Activated CD4-positive, alpha-beta T cell treated with anti-CD3 and anti-CD28 coated beads, Interleukin-2, amount 10 ng/mL, durations not matched to agents 7 days and 5 days (primary cell): ENCODE results near the gene DOCK10. TPM values are rescaled to one million over a fixed set of nuclear protein-coding genes. Genes with fewer than 3 reads are reported as not detected.
A peak's percentile ranks its signal among the peaks of the same experiment; 100 is the strongest.

ENCODE experiments used
- CTCF ChIA-PET: fragments of 350-600 bp; sonication (Branson Sonifier 250); formaldehyde crosslinking; loops from one replicate; lab custom pipeline; 2021; ENCODE audit warnings: antibody characterized with exemption; lab: Charles Lee
- POLR2A ChIA-PET: fragments of 350-600 bp; sonication (Branson Sonifier 250); formaldehyde crosslinking; loops from one replicate; lab custom pipeline; 2021; ENCODE audit warnings: antibody characterized with exemption; lab: Charles Lee
- DNase-seq: peaks from one replicate; pipeline ENCODE4 v3.0.0-alpha.2; 2020
- H3K27ac Mint-ChIP-seq: one replicate; pipeline ENCODE4 v1.8.0; 2021; ENCODE audit warnings: mild to moderate bottlenecking, moderate library complexity, mixed read lengths
- H3K27me3 Mint-ChIP-seq: one replicate; pipeline ENCODE4 v1.8.0; 2021; ENCODE audit warnings: mixed read lengths
- H3K36me3 Mint-ChIP-seq: one replicate; pipeline ENCODE4 v1.8.0; 2021; ENCODE audit warnings: low read depth, mixed read lengths
- H3K4me1 Mint-ChIP-seq: one replicate; pipeline ENCODE4 v1.8.0; 2021; ENCODE audit warnings: mixed read lengths
- H3K4me3 Mint-ChIP-seq: one replicate; pipeline ENCODE4 v1.8.0; 2021; ENCODE audit warnings: mild to moderate bottlenecking, moderate library complexity, mixed read lengths
- H3K9me3 Mint-ChIP-seq: one replicate; pipeline ENCODE4 v1.8.0; 2021; ENCODE audit warnings: mixed read lengths
- total RNA-seq, 2 experiments: library from RNA; stranded (reverse); gene quantifications; one replicate each; pipeline ENCODE4 v1.2.3, GENCODE V29; 2021

The DOCK10 gene
- total RNA-seq, 2 experiments from 2014 or later, result 269 to 281 TPM

DNA sequence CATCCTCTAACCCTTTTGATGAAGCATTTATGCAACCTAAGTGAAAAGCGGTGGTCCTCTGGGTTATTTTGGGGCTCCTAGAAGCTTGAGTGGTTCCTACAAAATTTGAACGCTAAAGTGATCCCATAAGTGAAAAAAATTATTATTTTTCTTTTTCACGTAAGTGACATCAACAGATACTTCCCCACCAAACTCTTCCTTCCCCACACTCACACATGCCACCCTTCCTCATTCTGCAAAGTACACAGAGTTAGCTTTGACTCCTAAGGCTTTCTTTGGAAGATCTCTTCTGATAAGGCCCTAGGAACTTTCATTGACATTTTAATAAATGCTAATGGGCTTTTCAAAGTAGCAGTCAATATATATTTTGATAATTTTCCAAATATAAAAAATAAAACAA lies 109.7 kb downstream of the DOCK10 start:
- Mint-ChIP-seq H3K27ac (peak overlapping the region; percentile 81), H3K36me3 (peaks cover 84% of the 10 kb centered on the region), H3K4me3 (no peak overlapping the region), H3K4me1 (peaks cover 93% of the 10 kb centered on the region), H3K9me3 (peaks cover 3% of the 10 kb centered on the region), H3K27me3 (no peaks in the 10 kb centered on the region)
- no peak for DNase-seq
- ChIA-PET CTCF (interaction anchor here (1.1 to 2.0 kb wide), 4 partner anchors 9 to 25 kb away, joined by 3 to 5 read pairs (median 4); no protein-coding TSS in a partner anchor), POLR2A (no interaction called here)

DNA sequence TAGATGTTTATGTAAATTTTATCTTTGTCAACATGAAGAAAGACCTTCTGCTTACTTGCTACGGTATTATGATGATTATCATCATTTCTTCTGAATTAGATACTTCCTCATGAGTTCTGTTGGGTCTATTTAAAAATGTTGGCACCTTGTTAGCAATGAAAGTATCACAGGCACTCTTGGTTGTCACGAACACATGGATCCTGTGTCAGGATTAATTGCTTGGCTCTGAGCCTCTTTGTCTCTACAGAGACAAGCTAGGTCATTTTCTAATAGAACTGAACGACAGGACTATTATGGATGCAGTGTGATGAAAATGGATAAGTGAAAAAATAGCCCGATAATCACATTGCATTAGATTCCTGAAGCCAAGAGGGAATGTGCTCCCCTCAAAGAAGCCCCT lies 110.3 kb downstream of the DOCK10 start:
- H3K27ac Mint-ChIP-seq, result peak overlapping the region; percentile 89
- H3K4me3 Mint-ChIP-seq, result peak overlapping the region; percentile 1
- H3K27me3 Mint-ChIP-seq, result no peaks in the 10 kb centered on the region
- peaks cover 3% of the 10 kb centered on the region for H3K9me3 Mint-ChIP-seq
- CTCF ChIA-PET, result interaction anchor here (2.0 kb wide), 2 partner anchors 11 to 14 kb away, joined by 4 to 5 read pairs; no protein-coding TSS in a partner anchor
- DNase-seq, result no peak
- POLR2A ChIA-PET, result no interaction called here
- H3K36me3 Mint-ChIP-seq, result peaks cover 86% of the 10 kb centered on the region
- peaks cover 93% of the 10 kb centered on the region for H3K4me1 Mint-ChIP-seq

GRCh38 chr2:224930990-224931389 lies 111.3 kb downstream of the DOCK10 start:
- DNase-seq, result peak; percentile 14
- no peaks in the 10 kb centered on the region for H3K27me3 Mint-ChIP-seq
- ChIA-PET CTCF (interaction anchor here (0.6 to 0.9 kb wide), 3 partner anchors 9 to 109 kb away, joined by 3 read pairs; no protein-coding TSS in a partner anchor), POLR2A (interaction anchor here (1.5 kb wide), 1 partner anchor 11 kb away, joined by 3 read pairs; no protein-coding TSS in a partner anchor)
- peaks cover 91% of the 10 kb centered on the region for H3K36me3 Mint-ChIP-seq
- H3K4me1 Mint-ChIP-seq, result peaks cover 96% of the 10 kb centered on the region
- peak overlapping the region; percentile 89 for H3K27ac Mint-ChIP-seq
- peak overlapping the region; percentile 66 for H3K4me3 Mint-ChIP-seq
- peaks cover 3% of the 10 kb centered on the region for H3K9me3 Mint-ChIP-seq

DNA sequence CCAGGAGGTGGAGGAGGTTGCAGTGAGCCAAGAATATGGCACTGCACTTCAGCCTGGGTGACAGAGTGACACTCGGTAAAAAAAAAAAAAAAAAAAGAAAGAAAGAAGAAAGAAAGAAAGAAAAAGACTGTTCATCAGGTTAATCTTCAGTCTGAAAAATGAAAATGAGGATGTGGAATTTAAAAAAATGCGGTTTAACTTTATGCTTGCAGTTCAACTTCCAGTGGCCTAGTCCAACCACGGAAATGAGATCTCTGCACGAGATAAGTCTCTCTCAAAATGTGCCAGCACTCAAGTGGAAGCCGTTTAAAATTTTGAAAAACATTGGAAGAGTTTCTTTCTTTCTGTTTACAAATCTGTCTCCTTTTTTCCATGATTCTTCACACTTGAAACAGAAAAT lies 112.1 kb downstream of the DOCK10 start:
- Mint-ChIP-seq H3K36me3 (peaks cover 96% of the 10 kb centered on the region), H3K9me3 (peaks cover 3% of the 10 kb centered on the region), H3K27ac (peak overlapping the region; percentile 89), H3K27me3 (no peaks in the 10 kb centered on the region), H3K4me3 (peak overlapping the region; percentile 66), H3K4me1 (peaks cover 98% of the 10 kb centered on the region)
- DNase-seq, result peak; percentile 75
- POLR2A ChIA-PET, result interaction anchor here (1.5 kb wide), 1 partner anchor 12 kb away, joined by 3 read pairs; no protein-coding TSS in a partner anchor
- CTCF ChIA-PET, result interaction anchor here (0.7 kb wide), 1 partner anchor 1122 kb away, joined by 3 read pairs; no protein-coding TSS in a partner anchor

DNA sequence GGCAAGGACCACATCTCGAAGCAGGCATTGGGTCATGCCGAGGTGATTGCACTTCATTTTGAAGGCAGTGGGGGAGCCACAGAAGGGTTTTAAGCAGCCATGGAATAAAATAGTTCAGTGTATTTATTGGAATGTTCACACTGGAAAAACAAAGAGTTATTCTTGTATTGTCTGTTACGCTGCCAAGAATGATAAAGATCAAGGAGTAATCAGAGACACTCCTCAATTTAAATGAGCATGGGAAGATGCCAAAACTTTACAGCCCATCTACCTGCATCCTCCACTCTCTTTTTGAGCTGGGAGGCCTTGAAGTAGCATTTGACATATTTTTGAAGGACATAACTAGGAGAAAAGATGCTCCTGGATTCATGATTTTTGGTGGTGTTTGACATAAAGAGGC lies 112.8 kb downstream of the DOCK10 start:
- Mint-ChIP-seq H3K4me1 (peaks cover 98% of the 10 kb centered on the region), H3K27ac (peak overlapping the region; percentile 89), H3K4me3 (peak overlapping the region; percentile 66), H3K27me3 (no peaks in the 10 kb centered on the region), H3K9me3 (peaks cover 3% of the 10 kb centered on the region), H3K36me3 (peaks cover 95% of the 10 kb centered on the region)
- CTCF ChIA-PET, result interaction anchor here (0.7 to 1.5 kb wide), 2 partner anchors 55 to 1121 kb away, joined by 3 to 5 read pairs; no protein-coding TSS in a partner anchor
- POLR2A ChIA-PET, result no interaction called here
- no peak for DNase-seq

- peak; percentile 81 for DNase-seq
- peak overlapping the region; percentile 89 for H3K27ac Mint-ChIP-seq
- peaks cover 3% of the 10 kb centered on the region for H3K9me3 Mint-ChIP-seq
- no peaks in the 10 kb centered on the region for H3K27me3 Mint-ChIP-seq
- POLR2A ChIA-PET, result interaction anchor here (1.0 to 1.5 kb wide), 3 partner anchors 11 to 20 kb away, joined by 3 to 5 read pairs (median 3); no protein-coding TSS in a partner anchor
- H3K4me3 Mint-ChIP-seq, result peak overlapping the region; percentile 60
- CTCF ChIA-PET, result interaction anchor here (0.5 to 2.8 kb wide), 15 partner anchors 9 to 979 kb away, joined by 3 to 25 read pairs (median 4); partner anchors contain the start of gene DOCK10
- peaks cover 95% of the 10 kb centered on the region for H3K36me3 Mint-ChIP-seq
- H3K4me1 Mint-ChIP-seq, result peaks cover 97% of the 10 kb centered on the region
These were observed 114.6 kb downstream of the DOCK10 start for GRCh38 chr2:224927646-224928173.

- ChIA-PET CTCF (interaction anchor here (0.7 to 2.8 kb wide), 11 partner anchors 10 to 978 kb away, joined by 3 to 25 read pairs (median 5); partner anchors contain the start of gene DOCK10), POLR2A (interaction anchor here (1.3 to 1.5 kb wide), 2 partner anchors 11 to 20 kb away, joined by 3 to 5 read pairs; no protein-coding TSS in a partner anchor)
- H3K27me3 Mint-ChIP-seq, result no peaks in the 10 kb centered on the region
- H3K36me3 Mint-ChIP-seq, result peaks cover 94% of the 10 kb centered on the region
- H3K4me3 Mint-ChIP-seq, result peak overlapping the region; percentile 60
- peak overlapping the region; percentile 89 for H3K27ac Mint-ChIP-seq
- H3K9me3 Mint-ChIP-seq, result peaks cover 3% of the 10 kb centered on the region
- no peak for DNase-seq
- H3K4me1 Mint-ChIP-seq, result peaks cover 97% of the 10 kb centered on the region
These were observed 115.3 kb downstream of the DOCK10 start for GRCh38 chr2:224927011-224927410.

- DNase-seq, result no peak
- Mint-ChIP-seq H3K4me3 (peak overlapping the region; percentile 15), H3K36me3 (peaks cover 82% of the 10 kb centered on the region), H3K27me3 (no peaks in the 10 kb centered on the region), H3K4me1 (peaks cover 91% of the 10 kb centered on the region), H3K9me3 (peaks cover 3% of the 10 kb centered on the region), H3K27ac (peak overlapping the region; percentile 89)
- POLR2A ChIA-PET, result interaction anchor here (0.7 kb wide), 1 partner anchor 115 kb away, joined by 4 read pairs; no protein-coding TSS in a partner anchor
- CTCF ChIA-PET, result interaction anchor here (0.7 kb wide), 1 partner anchor 13 kb away, joined by 3 read pairs; no protein-coding TSS in a partner anchor
These were observed 116.5 kb downstream of the DOCK10 start for GRCh38 chr2:224925810-224926100.

DNA sequence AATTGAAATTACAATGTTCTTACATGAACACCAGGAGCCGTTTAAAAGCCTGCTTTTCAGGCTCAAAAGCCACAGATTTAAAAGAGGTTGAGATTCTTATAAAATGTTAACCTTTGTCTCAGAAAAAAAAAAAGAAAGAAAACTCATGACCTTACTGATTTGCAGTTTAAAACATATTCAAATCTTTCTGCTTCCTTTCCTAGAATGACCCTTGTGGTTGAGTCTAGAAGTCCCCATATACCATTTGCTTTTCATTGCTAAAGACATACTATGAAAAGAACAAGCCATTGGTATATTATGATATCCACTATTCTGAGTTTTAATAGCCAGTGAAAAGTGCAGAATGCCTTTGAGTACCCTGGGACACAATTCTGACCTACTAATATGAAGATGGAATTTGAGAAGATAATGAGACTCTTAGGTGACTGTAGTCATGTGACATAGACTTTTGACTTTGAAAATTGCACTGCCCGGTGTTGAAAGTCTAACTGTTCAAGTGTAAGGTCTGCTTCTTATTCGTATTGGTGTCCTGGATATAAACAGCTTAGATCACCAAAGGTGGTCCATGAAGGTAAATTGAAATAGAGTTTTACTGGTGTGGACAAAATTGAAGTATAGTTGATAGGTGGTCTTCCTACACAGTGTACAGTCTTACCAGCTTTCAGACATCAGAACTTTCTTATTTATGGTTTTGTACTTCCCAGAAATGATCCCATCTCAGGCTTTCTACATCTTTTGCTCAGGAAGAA lies 117.0 kb downstream of the DOCK10 start:
- H3K36me3 Mint-ChIP-seq, result peaks cover 76% of the 10 kb centered on the region
- DNase-seq, result no peak
- H3K9me3 Mint-ChIP-seq, result peaks cover 3% of the 10 kb centered on the region
- CTCF ChIA-PET, result interaction anchor here (0.6 to 1.0 kb wide), 2 partner anchors 23 to 76 kb away, joined by 3 read pairs; no protein-coding TSS in a partner anchor
- no peaks in the 10 kb centered on the region for H3K27me3 Mint-ChIP-seq
- peak overlapping the region; percentile 38 for H3K4me3 Mint-ChIP-seq
- H3K27ac Mint-ChIP-seq, result peak overlapping the region; percentile 89
- H3K4me1 Mint-ChIP-seq, result peaks cover 86% of the 10 kb centered on the region
- POLR2A ChIA-PET, result interaction anchor here (0.7 kb wide), 1 partner anchor 115 kb away, joined by 4 read pairs; no protein-coding TSS in a partner anchor

DNA sequence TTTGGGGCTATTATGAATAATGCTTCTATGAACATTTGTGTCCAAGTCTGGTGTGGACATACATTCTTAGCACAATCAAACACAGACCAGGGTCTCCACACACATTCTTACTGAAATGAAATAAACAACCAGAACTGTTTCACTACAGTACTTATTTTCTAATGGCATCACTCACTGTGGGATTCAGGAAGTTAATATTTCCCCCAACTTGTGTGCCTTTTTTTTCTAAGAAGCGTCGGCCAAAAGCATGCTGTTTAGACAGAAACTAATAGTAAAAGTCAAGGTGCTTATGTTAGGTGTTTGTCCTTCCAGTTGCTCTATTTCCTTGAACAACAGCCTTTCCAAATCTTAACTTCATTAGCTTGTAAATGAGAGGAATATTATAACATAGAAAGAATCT lies 117.6 kb downstream of the DOCK10 start:
- Mint-ChIP-seq H3K36me3 (peaks cover 70% of the 10 kb centered on the region), H3K27ac (peak overlapping the region; percentile 89), H3K4me3 (peak overlapping the region; percentile 38), H3K4me1 (peaks cover 82% of the 10 kb centered on the region), H3K27me3 (no peaks in the 10 kb centered on the region), H3K9me3 (peaks cover 3% of the 10 kb centered on the region)
- ChIA-PET POLR2A (no interaction called here), CTCF (interaction anchor here (0.6 to 1.0 kb wide), 2 partner anchors 23 to 77 kb away, joined by 3 read pairs; no protein-coding TSS in a partner anchor)
- no peak for DNase-seq

DNA sequence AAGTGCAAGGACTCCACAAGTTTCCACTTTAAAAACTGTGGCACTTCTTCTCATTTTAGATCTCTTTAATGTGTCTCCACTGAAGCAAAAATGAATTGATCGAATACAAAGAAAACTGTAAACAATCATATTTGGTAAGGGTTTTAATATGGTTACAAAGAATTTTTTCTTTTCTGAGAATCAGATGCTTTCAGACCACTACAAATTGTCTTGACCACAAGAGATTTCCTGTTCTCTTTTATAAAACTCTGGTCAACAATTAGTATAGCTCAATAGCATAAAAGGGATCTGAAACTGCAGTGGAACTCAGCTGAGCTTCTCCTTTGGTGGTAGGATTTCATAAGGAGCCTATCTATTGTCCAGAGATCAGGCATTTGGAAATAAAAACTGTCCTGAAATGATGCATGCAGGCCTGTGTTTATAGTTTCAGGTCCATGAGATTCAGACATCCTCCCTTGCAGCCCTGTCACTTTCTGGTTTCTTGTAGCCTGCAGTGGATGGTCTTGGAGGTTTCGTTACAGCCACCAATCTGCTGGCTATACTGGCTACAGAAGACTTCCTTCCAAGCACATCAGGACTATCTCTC lies 120.0 kb downstream of the DOCK10 start:
- POLR2A ChIA-PET, result no interaction called here
- Mint-ChIP-seq H3K4me1 (peaks cover 59% of the 10 kb centered on the region), H3K4me3 (peak overlapping the region; percentile 6), H3K27ac (peak overlapping the region; percentile 80), H3K27me3 (no peaks in the 10 kb centered on the region), H3K9me3 (no peaks in the 10 kb centered on the region), H3K36me3 (peaks cover 48% of the 10 kb centered on the region)
- no peak for DNase-seq
- CTCF ChIA-PET, result interaction anchor here (0.6 kb wide), 1 partner anchor 230 kb away, joined by 3 read pairs; no protein-coding TSS in a partner anchor
